PC-3 (cell line): Measurements from ENCODE around the gene DDAH2.

Experiments
- EZH2 ChIP-seq: fragments of 300-600 bp; sonication (generic); IDR thresholded peaks from one replicate; pipeline ENCODE4 v1.6.1; 2017; ENCODE audit warnings: antibody characterized with exemption, mild to moderate bottlenecking, low read length; ENCODE audit not compliant: unreplicated experiment
- TF ChIP-seq, protein P1 (sequence below): fragments of 300-600 bp; sonication (generic); conservative IDR thresholded peaks from 2 replicates; pipeline ENCODE4 v1.5.1; 2017; ENCODE audit warnings: antibody characterized with exemption, low read depth, mild to moderate bottlenecking, low read length

DNA sequence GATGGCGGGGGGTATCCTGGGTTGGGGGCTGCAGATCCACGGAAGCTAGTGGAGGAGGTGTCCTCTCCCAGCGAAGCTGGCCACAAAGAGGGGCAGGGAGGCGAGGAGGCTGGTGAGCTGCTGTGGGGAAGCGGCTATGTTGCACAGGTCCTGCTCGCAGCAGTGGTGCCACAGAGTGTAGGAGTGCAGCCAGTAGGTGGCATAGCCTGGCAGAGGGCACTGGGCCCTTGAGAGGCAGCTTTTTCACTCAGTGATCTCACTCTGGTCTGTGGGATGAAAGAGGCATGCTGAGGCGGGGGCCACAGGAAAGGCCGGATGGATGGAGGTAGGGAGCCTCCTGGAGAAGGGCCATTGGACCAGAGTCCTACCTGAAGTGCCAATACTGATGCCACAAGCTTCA is 16.8 kb downstream of the DDAH2 start:
- TF ChIP-seq EZH2 = no peak
- TF ChIP-seq, protein P1, sequence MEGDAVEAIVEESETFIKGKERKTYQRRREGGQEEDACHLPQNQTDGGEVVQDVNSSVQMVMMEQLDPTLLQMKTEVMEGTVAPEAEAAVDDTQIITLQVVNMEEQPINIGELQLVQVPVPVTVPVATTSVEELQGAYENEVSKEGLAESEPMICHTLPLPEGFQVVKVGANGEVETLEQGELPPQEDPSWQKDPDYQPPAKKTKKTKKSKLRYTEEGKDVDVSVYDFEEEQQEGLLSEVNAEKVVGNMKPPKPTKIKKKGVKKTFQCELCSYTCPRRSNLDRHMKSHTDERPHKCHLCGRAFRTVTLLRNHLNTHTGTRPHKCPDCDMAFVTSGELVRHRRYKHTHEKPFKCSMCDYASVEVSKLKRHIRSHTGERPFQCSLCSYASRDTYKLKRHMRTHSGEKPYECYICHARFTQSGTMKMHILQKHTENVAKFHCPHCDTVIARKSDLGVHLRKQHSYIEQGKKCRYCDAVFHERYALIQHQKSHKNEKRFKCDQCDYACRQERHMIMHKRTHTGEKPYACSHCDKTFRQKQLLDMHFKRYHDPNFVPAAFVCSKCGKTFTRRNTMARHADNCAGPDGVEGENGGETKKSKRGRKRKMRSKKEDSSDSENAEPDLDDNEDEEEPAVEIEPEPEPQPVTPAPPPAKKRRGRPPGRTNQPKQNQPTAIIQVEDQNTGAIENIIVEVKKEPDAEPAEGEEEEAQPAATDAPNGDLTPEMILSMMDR = peak; percentile 66
